ENCODE data around the gene PTPRM. TPM values are rescaled to one million over a fixed set of nuclear protein-coding genes. Genes with fewer than 3 reads are reported as not detected.

The PTPRM gene
- total RNA-seq, 4 donors from 2014 or later, result 206 to 337 (median 255) TPM

DNA sequence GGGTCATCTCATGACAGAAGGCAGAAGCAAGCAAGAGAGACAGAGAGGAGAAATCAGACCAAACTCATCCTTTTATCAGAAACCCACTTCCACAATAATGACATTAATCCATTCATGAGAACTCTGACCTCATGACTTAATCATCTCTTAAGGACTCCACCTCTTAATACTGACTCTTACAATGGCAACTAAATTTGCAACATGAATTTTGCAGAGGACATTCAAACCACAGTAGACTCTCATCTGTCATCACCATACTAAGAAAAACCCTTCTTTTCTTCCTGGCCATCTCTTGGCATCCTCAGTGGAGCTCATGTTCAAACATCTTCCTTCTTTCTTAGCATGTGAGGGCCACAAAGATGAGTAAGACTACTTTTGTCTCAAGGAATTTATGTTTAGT lies 565.9 kb downstream of the PTPRM start:
- TF ChIP-seq, protein P1, sequence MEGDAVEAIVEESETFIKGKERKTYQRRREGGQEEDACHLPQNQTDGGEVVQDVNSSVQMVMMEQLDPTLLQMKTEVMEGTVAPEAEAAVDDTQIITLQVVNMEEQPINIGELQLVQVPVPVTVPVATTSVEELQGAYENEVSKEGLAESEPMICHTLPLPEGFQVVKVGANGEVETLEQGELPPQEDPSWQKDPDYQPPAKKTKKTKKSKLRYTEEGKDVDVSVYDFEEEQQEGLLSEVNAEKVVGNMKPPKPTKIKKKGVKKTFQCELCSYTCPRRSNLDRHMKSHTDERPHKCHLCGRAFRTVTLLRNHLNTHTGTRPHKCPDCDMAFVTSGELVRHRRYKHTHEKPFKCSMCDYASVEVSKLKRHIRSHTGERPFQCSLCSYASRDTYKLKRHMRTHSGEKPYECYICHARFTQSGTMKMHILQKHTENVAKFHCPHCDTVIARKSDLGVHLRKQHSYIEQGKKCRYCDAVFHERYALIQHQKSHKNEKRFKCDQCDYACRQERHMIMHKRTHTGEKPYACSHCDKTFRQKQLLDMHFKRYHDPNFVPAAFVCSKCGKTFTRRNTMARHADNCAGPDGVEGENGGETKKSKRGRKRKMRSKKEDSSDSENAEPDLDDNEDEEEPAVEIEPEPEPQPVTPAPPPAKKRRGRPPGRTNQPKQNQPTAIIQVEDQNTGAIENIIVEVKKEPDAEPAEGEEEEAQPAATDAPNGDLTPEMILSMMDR (IDR thresholded peaks at IDR 0.05; ENCODE audit: low read depth), result no peak

- TF ChIP-seq, protein P1 (IDR thresholded peaks at IDR 0.05; ENCODE audit: low read depth), result no peak
These were observed 566.8 kb downstream of the PTPRM start for GRCh38 chr18:8133888-8134287.

GRCh38 chr18:8139127-8139527 lies 572.0 kb downstream of the PTPRM start:
- TF ChIP-seq, protein P1 (IDR thresholded peaks at IDR 0.05; ENCODE audit: low read depth), result no peak

GRCh38 chr18:8139891-8140406 lies 572.8 kb downstream of the PTPRM start:
- TF ChIP-seq, protein P1 (IDR thresholded peaks at IDR 0.05; ENCODE audit: low read depth), result no peak

GRCh38 chr18:8140841-8141501 lies 573.9 kb downstream of the PTPRM start:
- TF ChIP-seq, protein P1 (IDR thresholded peaks at IDR 0.05; ENCODE audit: low read depth), result no peak

- TF ChIP-seq, protein P1 (IDR thresholded peaks at IDR 0.05; ENCODE audit: low read depth), result no peak
These were observed 575.1 kb downstream of the PTPRM start for GRCh38 chr18:8142131-8142711.

DNA sequence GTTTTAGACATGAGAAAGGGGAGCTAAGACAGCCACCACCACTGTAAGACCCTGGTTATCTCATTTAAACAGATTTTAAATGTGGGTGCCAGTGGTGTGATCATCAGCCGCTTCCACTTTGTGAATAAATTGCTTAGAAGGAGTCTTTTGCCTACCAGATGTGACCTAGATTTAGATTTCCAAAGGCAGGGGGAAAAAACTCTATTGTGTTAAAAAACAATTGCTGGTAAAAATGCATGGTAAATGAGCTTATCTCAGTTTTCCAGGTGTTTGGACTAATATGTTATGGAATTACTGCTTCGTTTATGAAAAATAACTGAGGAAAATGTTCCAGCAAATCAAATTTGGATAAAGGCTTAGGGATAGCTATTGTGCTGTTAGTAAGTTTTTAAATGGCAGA lies 575.8 kb downstream of the PTPRM start:
- TF ChIP-seq, protein P1 (IDR thresholded peaks at IDR 0.05; ENCODE audit: low read depth), result no peak

All from subcutaneous adipose tissue (tissue), 4 donors.